Measurements from ENCODE around the gene MINDY4B. TPM values are rescaled to one million over a fixed set of nuclear protein-coding genes. Genes with fewer than 3 reads are reported as not detected.

Gene MINDY4B
- total and polyA plus RNA-seq, 5 donors from 2014 or later: not detected

- H3K27ac Mint-ChIP-seq: no peak overlapping the region
- H3K4me1 ChIP-seq (ENCODE audit: control insufficient read depth, insufficient read depth, low read length, poor library complexity, severe bottlenecking): no peaks in the 10 kb centered on the region
- no peaks in the 10 kb centered on the region for H3K4me1 Mint-ChIP-seq
- H3K4me3 Mint-ChIP-seq: no peak overlapping the region
- peaks cover 28% of the 10 kb centered on the region for H3K27me3 Mint-ChIP-seq
- H3K27me3 ChIP-seq (ENCODE audit: control insufficient read depth, insufficient read depth, low read length): no peaks in the 10 kb centered on the region
- H3K9me3 ChIP-seq (ENCODE audit: control insufficient read depth in 2 of 2, low read length in 2 of 2): no peaks in the 10 kb centered on the region
- H3K4me3 ChIP-seq (ENCODE audit: low read depth, low read length): no peak overlapping the region
- no peak overlapping the region for H3K27ac ChIP-seq (ENCODE audit: insufficient read depth, low read length, poor library complexity, severe bottlenecking)
- H3K9me3 Mint-ChIP-seq: peaks cover 0 to 2% (median 0%) of the 10 kb centered on the region in 7 donors
- H3K36me3 ChIP-seq (ENCODE audit: control insufficient read depth, insufficient read depth, low read length): no peaks in the 10 kb centered on the region
- ATAC-seq (ENCODE audit: low read depth in 2 of 2) (no peak), DNase-seq (no peak)
- no peaks in the 10 kb centered on the region for H3K36me3 Mint-ChIP-seq
Measured at GRCh38 chr3:150897592-150897991, 7.6 kb downstream of the MINDY4B start.

GRCh38 chr3:150890831-150891230 is 14.4 kb downstream of the MINDY4B start:
- peaks cover 6% of the 10 kb centered on the region for H3K27me3 ChIP-seq (ENCODE audit: control insufficient read depth, insufficient read depth, low read length)
- Mint-ChIP-seq H3K4me3 (no peak overlapping the region), H3K9me3 (peaks cover 0 to 5% (median 0%) of the 10 kb centered on the region in 7 donors), H3K4me1 (no peaks in the 10 kb centered on the region), H3K27me3 (peaks cover 20% of the 10 kb centered on the region), H3K36me3 (peaks cover 4% of the 10 kb centered on the region), H3K27ac (no peak overlapping the region)
- H3K9me3 ChIP-seq (ENCODE audit: control insufficient read depth in 2 of 2, low read length in 2 of 2): no peaks in the 10 kb centered on the region
- no peaks in the 10 kb centered on the region for H3K4me1 ChIP-seq (ENCODE audit: control insufficient read depth, insufficient read depth, low read length, poor library complexity, severe bottlenecking)
- no peak overlapping the region for H3K4me3 ChIP-seq (ENCODE audit: low read depth, low read length)
- DNase-seq: no peak
- no peak for ATAC-seq (ENCODE audit: low read depth in 2 of 2)
- H3K27ac ChIP-seq (ENCODE audit: insufficient read depth, low read length, poor library complexity, severe bottlenecking): no peak overlapping the region
- no peaks in the 10 kb centered on the region for H3K36me3 ChIP-seq (ENCODE audit: control insufficient read depth, insufficient read depth, low read length)

GRCh38 chr3:150890295-150890694 is 14.9 kb downstream of the MINDY4B start:
- Histone ChIP-seq H3K36me3 (ENCODE audit: control insufficient read depth, insufficient read depth, low read length) (no peaks in the 10 kb centered on the region), H3K9me3 (ENCODE audit: control insufficient read depth in 2 of 2, low read length in 2 of 2) (no peaks in the 10 kb centered on the region), H3K4me1 (ENCODE audit: control insufficient read depth, insufficient read depth, low read length, poor library complexity, severe bottlenecking) (no peaks in the 10 kb centered on the region), H3K27me3 (ENCODE audit: control insufficient read depth, insufficient read depth, low read length) (peaks cover 8% of the 10 kb centered on the region), H3K27ac (ENCODE audit: insufficient read depth, low read length, poor library complexity, severe bottlenecking) (no peak overlapping the region), H3K4me3 (ENCODE audit: low read depth, low read length) (no peak overlapping the region)
- H3K9me3 Mint-ChIP-seq: peaks cover 0 to 5% (median 0%) of the 10 kb centered on the region in 7 donors
- peaks cover 20% of the 10 kb centered on the region for H3K27me3 Mint-ChIP-seq
- H3K4me1 Mint-ChIP-seq: no peaks in the 10 kb centered on the region
- ATAC-seq (ENCODE audit: low read depth in 2 of 2) (no peak), DNase-seq (no peak)
- no peak overlapping the region for H3K4me3 Mint-ChIP-seq
- no peak overlapping the region for H3K27ac Mint-ChIP-seq
- peaks cover 4% of the 10 kb centered on the region for H3K36me3 Mint-ChIP-seq

GRCh38 chr3:150889106-150889505 is 16.1 kb downstream of the MINDY4B start:
- peaks cover 4% of the 10 kb centered on the region for H3K36me3 Mint-ChIP-seq
- ATAC-seq (ENCODE audit: low read depth in 2 of 2) (no peak), DNase-seq (no peak)
- peaks cover 23% of the 10 kb centered on the region for H3K27me3 Mint-ChIP-seq
- no peak overlapping the region for H3K27ac Mint-ChIP-seq
- Histone ChIP-seq H3K9me3 (ENCODE audit: control insufficient read depth in 2 of 2, low read length in 2 of 2) (no peaks in the 10 kb centered on the region), H3K4me1 (ENCODE audit: control insufficient read depth, insufficient read depth, low read length, poor library complexity, severe bottlenecking) (no peaks in the 10 kb centered on the region), H3K27me3 (ENCODE audit: control insufficient read depth, insufficient read depth, low read length) (peaks cover 14% of the 10 kb centered on the region), H3K36me3 (ENCODE audit: control insufficient read depth, insufficient read depth, low read length) (no peaks in the 10 kb centered on the region), H3K4me3 (ENCODE audit: low read depth, low read length) (no peak overlapping the region), H3K27ac (ENCODE audit: insufficient read depth, low read length, poor library complexity, severe bottlenecking) (no peak overlapping the region)
- H3K9me3 Mint-ChIP-seq: peaks cover 0 to 5% (median 0%) of the 10 kb centered on the region in 7 donors
- H3K4me1 Mint-ChIP-seq: no peaks in the 10 kb centered on the region
- H3K4me3 Mint-ChIP-seq: no peak overlapping the region

GRCh38 chr3:150887031-150887430 is 18.2 kb downstream of the MINDY4B start:
- H3K4me1 ChIP-seq (ENCODE audit: control insufficient read depth, insufficient read depth, low read length, poor library complexity, severe bottlenecking): no peaks in the 10 kb centered on the region
- H3K4me3 Mint-ChIP-seq: no peak overlapping the region
- peaks cover 21% of the 10 kb centered on the region for H3K27me3 ChIP-seq (ENCODE audit: control insufficient read depth, insufficient read depth, low read length)
- no peaks in the 10 kb centered on the region for H3K36me3 ChIP-seq (ENCODE audit: control insufficient read depth, insufficient read depth, low read length)
- ATAC-seq (ENCODE audit: low read depth in 2 of 2): no peak
- H3K4me3 ChIP-seq (ENCODE audit: low read depth, low read length): no peak overlapping the region
- no peak overlapping the region for H3K27ac Mint-ChIP-seq
- DNase-seq: no peak
- no peak overlapping the region for H3K27ac ChIP-seq (ENCODE audit: insufficient read depth, low read length, poor library complexity, severe bottlenecking)
- H3K9me3 Mint-ChIP-seq: peaks cover 0 to 5% (median 0%) of the 10 kb centered on the region in 7 donors
- H3K4me1 Mint-ChIP-seq: no peaks in the 10 kb centered on the region
- peaks cover 29% of the 10 kb centered on the region for H3K27me3 Mint-ChIP-seq
- peaks cover 4% of the 10 kb centered on the region for H3K36me3 Mint-ChIP-seq
- H3K9me3 ChIP-seq (ENCODE audit: control insufficient read depth in 2 of 2, low read length in 2 of 2): no peaks in the 10 kb centered on the region

- Histone ChIP-seq H3K27ac (ENCODE audit: insufficient read depth, low read length, poor library complexity, severe bottlenecking) (no peak overlapping the region), H3K36me3 (ENCODE audit: control insufficient read depth, insufficient read depth, low read length) (no peaks in the 10 kb centered on the region), H3K4me3 (ENCODE audit: low read depth, low read length) (no peak overlapping the region), H3K4me1 (ENCODE audit: control insufficient read depth, insufficient read depth, low read length, poor library complexity, severe bottlenecking) (no peaks in the 10 kb centered on the region), H3K27me3 (ENCODE audit: control insufficient read depth, insufficient read depth, low read length) (peaks cover 22% of the 10 kb centered on the region), H3K9me3 (ENCODE audit: control insufficient read depth in 2 of 2, low read length in 2 of 2) (no peaks in the 10 kb centered on the region)
- no peaks in the 10 kb centered on the region for H3K4me1 Mint-ChIP-seq
- peaks cover 22% of the 10 kb centered on the region for H3K27me3 Mint-ChIP-seq
- H3K9me3 Mint-ChIP-seq: peaks cover 0 to 5% (median 0%) of the 10 kb centered on the region in 7 donors
- H3K36me3 Mint-ChIP-seq: peaks cover 4% of the 10 kb centered on the region
- ATAC-seq (ENCODE audit: low read depth in 2 of 2) (no peak), DNase-seq (no peak)
- no peak overlapping the region for H3K4me3 Mint-ChIP-seq
- H3K27ac Mint-ChIP-seq: no peak overlapping the region
Measured at GRCh38 chr3:150885535-150885934, 19.7 kb downstream of the MINDY4B start.

- Histone ChIP-seq H3K27ac (ENCODE audit: insufficient read depth, low read length, poor library complexity, severe bottlenecking) (no peak overlapping the region), H3K9me3 (ENCODE audit: control insufficient read depth in 2 of 2, low read length in 2 of 2) (no peaks in the 10 kb centered on the region), H3K4me1 (ENCODE audit: control insufficient read depth, insufficient read depth, low read length, poor library complexity, severe bottlenecking) (no peaks in the 10 kb centered on the region), H3K36me3 (ENCODE audit: control insufficient read depth, insufficient read depth, low read length) (no peaks in the 10 kb centered on the region), H3K4me3 (ENCODE audit: low read depth, low read length) (no peak overlapping the region), H3K27me3 (ENCODE audit: control insufficient read depth, insufficient read depth, low read length) (peaks cover 11% of the 10 kb centered on the region)
- ATAC-seq (ENCODE audit: low read depth in 2 of 2): no peak
- H3K4me3 Mint-ChIP-seq: no peak overlapping the region
- no peak overlapping the region for H3K27ac Mint-ChIP-seq
- no peaks in the 10 kb centered on the region for H3K4me1 Mint-ChIP-seq
- no peak for DNase-seq
- H3K36me3 Mint-ChIP-seq: no peaks in the 10 kb centered on the region
- H3K9me3 Mint-ChIP-seq: no peaks in the 10 kb centered on the region
- peaks cover 18% of the 10 kb centered on the region for H3K27me3 Mint-ChIP-seq
Measured at GRCh38 chr3:150878996-150879575, 26.2 kb downstream of the MINDY4B start.

- H3K36me3 Mint-ChIP-seq: no peaks in the 10 kb centered on the region
- H3K4me3 Mint-ChIP-seq: no peak overlapping the region
- H3K4me3 ChIP-seq (ENCODE audit: low read depth, low read length): no peak overlapping the region
- DNase-seq (no peak), ATAC-seq (ENCODE audit: low read depth in 2 of 2) (no peak)
- H3K27me3 ChIP-seq (ENCODE audit: control insufficient read depth, insufficient read depth, low read length): peaks cover 5% of the 10 kb centered on the region
- H3K9me3 Mint-ChIP-seq: no peaks in the 10 kb centered on the region
- no peak overlapping the region for H3K27ac ChIP-seq (ENCODE audit: insufficient read depth, low read length, poor library complexity, severe bottlenecking)
- no peaks in the 10 kb centered on the region for H3K9me3 ChIP-seq (ENCODE audit: control insufficient read depth in 2 of 2, low read length in 2 of 2)
- peaks cover 15% of the 10 kb centered on the region for H3K27me3 Mint-ChIP-seq
- no peaks in the 10 kb centered on the region for H3K36me3 ChIP-seq (ENCODE audit: control insufficient read depth, insufficient read depth, low read length)
- no peaks in the 10 kb centered on the region for H3K4me1 Mint-ChIP-seq
- H3K4me1 ChIP-seq (ENCODE audit: control insufficient read depth, insufficient read depth, low read length, poor library complexity, severe bottlenecking): no peaks in the 10 kb centered on the region
- H3K27ac Mint-ChIP-seq: no peak overlapping the region
Measured at GRCh38 chr3:150878290-150878689, 26.9 kb downstream of the MINDY4B start.

All from CD4-positive, CD25-positive, alpha-beta regulatory T cell (primary cell).